Adrenal gland (tissue), 5 donors: ENCODE results near the gene CEP70.

Source experiments
- POLR2A ChIP-seq, 2 donors: fragments of 450-650 bp; IDR thresholded peaks; one replicate each; pipeline ENCODE4 v1.6.1; 2017; ENCODE audit warnings: antibody characterized with exemption in 2 of 2, mild to moderate bottlenecking in 2 of 2, moderate library complexity in 1 of 2
- TF ChIP-seq, protein P1 (sequence below), 6 experiments: fragments of 450-650 bp in 4 of 6; fragments of 200-600 bp in 2 of 6; sonication (generic) in 1 of 6; IDR thresholded peaks; 1 replicate in 5 of 6; 2 replicates in 1 of 6; pipeline versions ENCODE4 v1.5.1 to v1.8.0; 2016 to 2021; ENCODE audit warnings: antibody characterized with exemption in 6 of 6, mild to moderate bottlenecking in 2 of 6, moderate library complexity in 1 of 6
- donor health status: DM: no; HTN: no; CAD: no.

DNA sequence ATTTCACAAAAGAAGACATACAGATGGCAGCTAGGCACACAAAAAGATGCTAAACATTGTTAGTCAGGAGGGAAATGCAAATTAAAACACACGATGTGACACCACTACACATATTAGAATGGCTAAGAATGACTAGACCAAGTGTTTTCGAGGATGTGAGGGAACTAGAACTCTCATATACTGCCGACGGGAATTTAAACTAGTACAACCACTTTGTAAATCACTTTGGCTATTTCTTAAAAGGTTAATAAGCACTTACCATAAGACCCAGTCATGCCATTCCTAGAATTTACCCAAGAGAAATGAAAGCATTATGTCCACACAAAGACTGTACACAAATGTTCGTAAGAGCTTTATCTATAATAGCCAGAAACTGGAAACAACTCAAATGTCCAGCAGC lies 5.6 kb downstream of the CEP70 start:
- TF ChIP-seq, protein P1, sequence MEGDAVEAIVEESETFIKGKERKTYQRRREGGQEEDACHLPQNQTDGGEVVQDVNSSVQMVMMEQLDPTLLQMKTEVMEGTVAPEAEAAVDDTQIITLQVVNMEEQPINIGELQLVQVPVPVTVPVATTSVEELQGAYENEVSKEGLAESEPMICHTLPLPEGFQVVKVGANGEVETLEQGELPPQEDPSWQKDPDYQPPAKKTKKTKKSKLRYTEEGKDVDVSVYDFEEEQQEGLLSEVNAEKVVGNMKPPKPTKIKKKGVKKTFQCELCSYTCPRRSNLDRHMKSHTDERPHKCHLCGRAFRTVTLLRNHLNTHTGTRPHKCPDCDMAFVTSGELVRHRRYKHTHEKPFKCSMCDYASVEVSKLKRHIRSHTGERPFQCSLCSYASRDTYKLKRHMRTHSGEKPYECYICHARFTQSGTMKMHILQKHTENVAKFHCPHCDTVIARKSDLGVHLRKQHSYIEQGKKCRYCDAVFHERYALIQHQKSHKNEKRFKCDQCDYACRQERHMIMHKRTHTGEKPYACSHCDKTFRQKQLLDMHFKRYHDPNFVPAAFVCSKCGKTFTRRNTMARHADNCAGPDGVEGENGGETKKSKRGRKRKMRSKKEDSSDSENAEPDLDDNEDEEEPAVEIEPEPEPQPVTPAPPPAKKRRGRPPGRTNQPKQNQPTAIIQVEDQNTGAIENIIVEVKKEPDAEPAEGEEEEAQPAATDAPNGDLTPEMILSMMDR (IDR thresholded peaks at IDR 0.05) = no peak
- no peak for TF ChIP-seq POLR2A (IDR thresholded peaks at IDR 0.05)
